PFSK-1 (cell line): ENCODE measurements around the gene NKAPD1.

ENCODE experiments used
- FOXP2 ChIP-seq: optimal IDR thresholded peaks from 2 replicates; pipeline ENCODE3; 2011; ENCODE audit warnings: borderline replicate concordance, control low read depth, inconsistent platforms; ENCODE audit not compliant: insufficient read depth; ENCODE audit errors: extremely low read length, extremely low read depth
- POLR2AphosphoS5 ChIP-seq: IDR thresholded peaks from 2 replicates; pipeline ENCODE4 v1.6.1; 2012; ENCODE audit warnings: low read depth, mild to moderate bottlenecking, control low read depth, low read length, moderate library complexity
- REST ChIP-seq, 2 experiments: IDR thresholded peaks; 2 replicates each; pipeline versions ENCODE4 v1.6.1 to v1.8.0; 2011 to 2012; ENCODE audit warnings: low read depth in 2 of 2, low read length in 2 of 2, control low read depth in 1 of 2, inconsistent platforms in 1 of 2, mild to moderate bottlenecking in 1 of 2, moderate library complexity in 1 of 2; ENCODE audit not compliant: insufficient read depth in 1 of 2
- SIN3A ChIP-seq: IDR thresholded peaks from 2 replicates; pipeline ENCODE4 v1.6.1; 2012; ENCODE audit warnings: mild to moderate bottlenecking, low read length, moderate library complexity, borderline replicate concordance; ENCODE audit not compliant: insufficient read depth
- TAF1 ChIP-seq: IDR thresholded peaks from 2 replicates; pipeline ENCODE4 v1.6.1; 2012; ENCODE audit warnings: low read length, control low read depth, borderline replicate concordance; ENCODE audit not compliant: insufficient read depth

NKAPD1 gene

GRCh38 chr11:112106070-112106469, 32.0 kb downstream of the NKAPD1 start:
- TF ChIP-seq FOXP2 (no peak), REST (IDR thresholded peaks at IDR 0.05; ENCODE audit: insufficient read depth in 1 of 2, low read depth in 2 of 2, low read length in 2 of 2) (no peak), TAF1 (no peak), SIN3A (no peak), POLR2AphosphoS5 (no peak)

DNA sequence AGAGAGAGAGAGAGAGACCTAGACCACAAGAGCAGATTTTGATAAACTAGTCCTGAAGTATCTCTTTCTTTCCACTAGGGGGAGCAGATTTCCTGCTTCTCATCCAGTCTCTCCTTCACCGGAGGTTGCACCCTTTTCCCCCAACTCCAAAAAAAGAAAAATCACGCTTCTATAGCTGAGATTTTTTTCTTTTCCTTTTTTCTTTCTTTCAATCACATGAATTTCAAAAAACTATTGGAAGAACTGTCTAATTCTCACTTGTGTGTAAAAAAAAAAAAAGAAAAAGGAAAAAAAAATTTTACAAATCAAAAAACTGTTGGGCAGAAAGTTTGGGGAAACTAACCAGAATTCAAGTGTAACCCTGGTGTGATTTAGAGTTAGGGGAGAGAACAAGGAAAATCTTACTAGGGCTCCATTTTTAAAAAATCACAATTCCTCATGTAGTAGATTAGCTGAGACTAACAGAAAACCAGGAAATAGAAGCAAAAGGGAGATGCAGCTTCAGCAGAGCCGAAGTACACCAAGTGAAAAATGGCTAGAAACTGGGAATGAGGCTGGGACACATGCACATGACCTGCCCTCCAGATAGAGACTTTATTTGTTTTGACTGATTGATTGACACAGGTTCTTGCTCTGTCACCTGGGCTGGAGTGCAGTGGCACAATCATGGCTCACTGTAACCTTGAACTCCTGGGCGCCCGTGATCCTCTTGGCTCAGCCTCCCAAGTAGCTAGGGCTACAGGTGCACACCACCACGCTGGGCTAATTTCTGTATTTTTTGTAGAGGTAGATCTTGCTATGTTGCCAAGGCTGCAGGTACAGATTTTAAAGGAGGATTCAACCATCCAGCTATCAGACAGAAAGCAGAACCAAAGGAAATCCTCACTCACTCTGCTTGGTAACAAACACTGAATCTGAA, 39.7 kb downstream of the NKAPD1 start:
- TF ChIP-seq TAF1 (no peak), POLR2AphosphoS5 (no peak), FOXP2 (no peak), SIN3A (no peak), REST (IDR thresholded peaks at IDR 0.05; ENCODE audit: insufficient read depth in 1 of 2, low read depth in 2 of 2, low read length in 2 of 2) (no peak)

DNA sequence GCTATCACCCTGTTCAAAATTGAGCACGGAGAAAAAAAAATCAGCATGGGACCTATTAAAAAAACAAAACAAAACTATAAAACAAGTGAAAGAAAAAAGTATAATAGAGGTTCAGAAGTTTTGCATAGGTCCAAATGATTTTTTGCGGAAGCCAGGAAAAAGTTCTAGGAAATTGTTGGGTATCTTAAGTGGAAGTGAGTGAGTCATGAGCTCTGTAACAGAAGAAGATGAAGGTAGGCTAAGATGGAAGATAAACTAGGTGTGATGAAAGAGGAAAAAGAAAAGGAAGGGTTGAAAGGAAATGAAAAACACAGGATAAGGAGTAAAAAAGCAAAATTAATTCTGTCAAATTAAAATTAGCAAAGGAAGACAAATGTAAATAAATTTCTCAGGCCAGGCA, 40.4 kb downstream of the NKAPD1 start:
- no peak for TF ChIP-seq POLR2AphosphoS5
- no peak for TF ChIP-seq FOXP2
- TF ChIP-seq TAF1, result no peak
- TF ChIP-seq SIN3A, result no peak
- TF ChIP-seq REST (IDR thresholded peaks at IDR 0.05; ENCODE audit: insufficient read depth in 1 of 2, low read depth in 2 of 2, low read length in 2 of 2), result no peak

DNA sequence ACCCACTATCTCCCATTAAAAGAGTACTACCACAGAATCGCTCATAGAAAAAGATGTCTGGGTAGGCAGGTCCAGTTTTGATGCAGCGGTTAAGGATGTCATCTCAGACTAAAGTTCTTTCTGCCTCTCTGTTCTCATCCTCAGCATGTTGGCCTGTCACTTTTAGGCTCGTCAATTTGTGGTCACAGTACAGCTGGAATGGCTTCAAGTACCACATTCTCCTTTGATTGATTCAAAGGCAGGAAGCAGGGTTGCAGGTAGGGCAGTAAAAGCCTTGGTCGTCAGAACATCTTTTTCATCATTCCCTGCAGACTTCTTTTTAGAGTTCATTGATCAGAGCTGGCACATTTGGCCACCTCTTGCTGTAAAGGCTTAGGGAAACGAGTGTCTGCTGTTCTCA, 41.3 kb downstream of the NKAPD1 start:
- TF ChIP-seq FOXP2, result no peak
- no peak for TF ChIP-seq SIN3A
- no peak for TF ChIP-seq POLR2AphosphoS5
- no peak for TF ChIP-seq REST (IDR thresholded peaks at IDR 0.05; ENCODE audit: insufficient read depth in 1 of 2, low read depth in 2 of 2, low read length in 2 of 2)
- TF ChIP-seq TAF1, result no peak
